GM23338 (cell line): ENCODE measurements around the gene RGS6.

ENCODE experiments used
- CREB1 ChIP-seq: fragments of 250-450 bp; sonication (Bioruptor Pico); IDR thresholded peaks from 2 replicates; pipeline ENCODE4 v1.5.0; 2020; ENCODE audit warnings: low read depth, mild to moderate bottlenecking, moderate library complexity
- EZH2 ChIP-seq: fragments of 200-600 bp; sonication (generic); IDR thresholded peaks from one replicate; pipeline ENCODE4 v1.8.0; 2017; ENCODE audit warnings: antibody characterized with exemption, mild to moderate bottlenecking, low read depth; ENCODE audit not compliant: unreplicated experiment
- JUNB ChIP-seq: IDR thresholded peaks from one replicate; pipeline ENCODE4 v1.6.1; 2016; ENCODE audit warnings: antibody characterized with exemption; ENCODE audit not compliant: unreplicated experiment
- POLR2AphosphoS5 ChIP-seq: IDR thresholded peaks from 2 replicates; pipeline ENCODE4 v1.6.1; 2016; ENCODE audit warnings: antibody characterized with exemption, low read depth
- REST ChIP-seq: IDR thresholded peaks from one replicate; pipeline ENCODE4 v1.6.1; 2018; ENCODE audit warnings: antibody characterized with exemption; ENCODE audit not compliant: unreplicated experiment
- ZNF114 ChIP-seq: fragments of 250-450 bp; sonication (Bioruptor Pico); IDR thresholded peaks from 2 replicates; pipeline ENCODE4 v1.5.0; 2020; ENCODE audit warnings: mild to moderate bottlenecking, moderate library complexity
- ZNF462 ChIP-seq: fragments of 250-450 bp; sonication (Bioruptor Pico); IDR thresholded peaks from 2 replicates; pipeline ENCODE4 v1.5.0; 2020; ENCODE audit warnings: mild to moderate bottlenecking, moderate library complexity
- TF ChIP-seq, protein P1 (sequence below), 2 experiments: fragments of 200-600 bp in 1 of 2; sonication (generic) in 1 of 2; conservative IDR thresholded peaks; 2 replicates each; pipeline versions ENCODE4 v1.5.1 to v1.6.1; 2016 to 2017; ENCODE audit warnings: antibody characterized with exemption in 2 of 2, low read depth in 2 of 2, mild to moderate bottlenecking in 2 of 2, moderate library complexity in 1 of 2

DNA sequence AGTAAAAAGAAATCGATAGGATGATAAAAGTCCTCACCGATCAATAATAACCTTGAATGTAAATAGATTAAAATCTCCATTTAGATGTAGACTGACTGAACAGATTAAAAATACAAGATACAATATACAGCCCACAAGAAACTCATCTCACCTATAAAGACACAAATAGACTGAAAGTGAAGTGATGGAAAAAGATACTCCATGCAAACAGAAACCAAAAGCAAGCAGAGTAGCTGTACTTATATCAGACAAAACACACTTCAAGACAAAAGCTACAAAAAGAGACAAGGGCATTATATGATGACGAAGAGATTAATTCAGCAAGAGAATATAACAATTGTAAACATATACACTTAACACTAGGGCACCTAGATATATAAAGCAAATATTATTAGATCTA, 444.8 kb downstream of the RGS6 start:
- TF ChIP-seq EZH2 (no peak), POLR2AphosphoS5 (no peak), CREB1 (no peak), REST (no peak), ZNF462 (no peak), ZNF114 (CRISPR knock-in tag) (no peak), JUNB (no peak)
- TF ChIP-seq, protein P1, sequence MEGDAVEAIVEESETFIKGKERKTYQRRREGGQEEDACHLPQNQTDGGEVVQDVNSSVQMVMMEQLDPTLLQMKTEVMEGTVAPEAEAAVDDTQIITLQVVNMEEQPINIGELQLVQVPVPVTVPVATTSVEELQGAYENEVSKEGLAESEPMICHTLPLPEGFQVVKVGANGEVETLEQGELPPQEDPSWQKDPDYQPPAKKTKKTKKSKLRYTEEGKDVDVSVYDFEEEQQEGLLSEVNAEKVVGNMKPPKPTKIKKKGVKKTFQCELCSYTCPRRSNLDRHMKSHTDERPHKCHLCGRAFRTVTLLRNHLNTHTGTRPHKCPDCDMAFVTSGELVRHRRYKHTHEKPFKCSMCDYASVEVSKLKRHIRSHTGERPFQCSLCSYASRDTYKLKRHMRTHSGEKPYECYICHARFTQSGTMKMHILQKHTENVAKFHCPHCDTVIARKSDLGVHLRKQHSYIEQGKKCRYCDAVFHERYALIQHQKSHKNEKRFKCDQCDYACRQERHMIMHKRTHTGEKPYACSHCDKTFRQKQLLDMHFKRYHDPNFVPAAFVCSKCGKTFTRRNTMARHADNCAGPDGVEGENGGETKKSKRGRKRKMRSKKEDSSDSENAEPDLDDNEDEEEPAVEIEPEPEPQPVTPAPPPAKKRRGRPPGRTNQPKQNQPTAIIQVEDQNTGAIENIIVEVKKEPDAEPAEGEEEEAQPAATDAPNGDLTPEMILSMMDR (conservative IDR thresholded peaks at IDR 0.05; ENCODE audit: low read depth in 2 of 2), result no peak
